Natural killer cell treated with Interleukin-12 subunit alpha and Interleukin-12 subunit beta and Interleukin-15 and Interleukin-18, amount 100 ng/mL, for 72 hours (primary cell): ENCODE results near the gene MGA. TPM values are rescaled to one million over a fixed set of nuclear protein-coding genes. Genes with fewer than 3 reads are reported as not detected.

ENCODE experiments used
- ATAC-seq, 2 donors: fragments of 150-1000 bp; cut with Tn5 transposase in 1 of 2; sonication (Bioruptor Pico), chemical (Tn5 transposase) in 1 of 2; 2 replicates each; pipeline ENCODE4 v1.10.0; 2021
- DNase-seq: peaks from one replicate; pipeline ENCODE4 v3.0.0; 2022; ENCODE audit warnings: low spot score
- H3K27ac Mint-ChIP-seq, 2 donors: 1 replicate in 1 of 2; 2 replicates in 1 of 2; pipeline ENCODE4 v1.8.0; 2022; ENCODE audit warnings: mixed read lengths in 2 of 2, mild to moderate bottlenecking in 1 of 2, moderate library complexity in 1 of 2
- H3K27me3 Mint-ChIP-seq, 2 donors: 1 replicate in 1 of 2; 2 replicates in 1 of 2; pipeline ENCODE4 v1.8.0; 2022; ENCODE audit warnings: mixed read lengths in 2 of 2
- H3K36me3 Mint-ChIP-seq: one replicate; pipeline ENCODE4 v1.8.0; 2022; ENCODE audit warnings: mixed read lengths
- H3K4me1 Mint-ChIP-seq, 2 donors: 1 replicate in 1 of 2; 2 replicates in 1 of 2; pipeline ENCODE4 v1.8.0; 2022; ENCODE audit warnings: low read depth in 2 of 2, mixed read lengths in 2 of 2, mild to moderate bottlenecking in 1 of 2
- H3K4me3 Mint-ChIP-seq: one replicate; pipeline ENCODE4 v1.8.0; 2022; ENCODE audit warnings: mixed read lengths
- H3K9me3 Mint-ChIP-seq: 2 replicates; pipeline ENCODE4 v1.8.0; 2022; ENCODE audit warnings: mixed read lengths
- total RNA-seq, 2 donors: library from RNA; stranded (reverse); gene quantifications; one replicate each; pipeline ENCODE4 v1.2.3, GENCODE V29; 2022

MGA gene
- total RNA-seq, 2 donors from 2014 or later = 42.6 to 54.8 TPM

DNA sequence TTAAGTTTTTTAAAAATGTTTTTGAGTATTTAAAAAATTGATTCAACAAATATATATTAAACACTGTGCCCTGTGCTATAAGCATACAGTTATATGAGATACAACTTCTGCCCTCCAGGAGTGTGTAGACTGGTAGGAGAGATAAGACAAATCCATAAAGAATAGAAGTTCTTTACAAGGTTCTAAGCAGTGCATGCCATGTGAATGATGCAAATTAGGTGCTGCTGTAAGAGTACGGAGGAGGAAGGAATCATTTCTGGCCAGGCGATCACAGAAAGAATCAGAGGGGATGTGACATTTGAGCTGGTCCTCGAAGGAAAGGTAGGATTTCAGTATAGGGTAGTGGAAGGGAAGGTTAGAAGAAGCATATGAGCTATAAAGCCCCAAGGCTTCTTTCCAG lies 128.1 kb downstream of the MGA start:
- H3K27ac Mint-ChIP-seq = no peak overlapping the region
- ATAC-seq = no peak
- no peaks in the 10 kb centered on the region for H3K27me3 Mint-ChIP-seq

DNA sequence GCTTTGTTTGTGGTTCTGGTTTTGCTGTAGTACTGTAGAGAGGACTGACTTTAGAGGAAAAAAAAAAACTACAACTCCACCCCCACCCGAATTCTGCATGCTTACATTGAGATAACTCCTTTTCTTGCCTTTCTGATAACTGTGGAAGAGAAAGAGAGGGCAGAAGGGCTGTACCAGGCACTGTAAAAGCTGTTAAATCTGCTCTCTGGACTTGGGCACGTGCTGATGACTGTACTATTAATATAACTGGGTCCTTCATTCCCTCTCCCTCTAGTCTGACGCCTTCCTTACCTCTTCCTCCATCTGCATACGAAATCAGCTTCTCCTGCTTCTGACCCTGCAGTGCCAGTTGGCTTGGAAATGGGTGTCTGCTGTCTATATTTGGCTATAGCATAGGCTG lies 129.0 kb downstream of the MGA start:
- Mint-ChIP-seq H3K4me1 (peaks cover 36 to 42% of the 10 kb centered on the region in 2 donors), H3K27me3 (no peaks in the 10 kb centered on the region)

More for the DNA sequence above, 128.1 kb downstream of the MGA start:
- peaks cover 37 to 40% of the 10 kb centered on the region in 2 donors for H3K4me1 Mint-ChIP-seq
- no peaks in the 10 kb centered on the region for H3K36me3 Mint-ChIP-seq
- DNase-seq = no peak
- no peak overlapping the region for H3K4me3 Mint-ChIP-seq
- no peaks in the 10 kb centered on the region for H3K9me3 Mint-ChIP-seq

DNA sequence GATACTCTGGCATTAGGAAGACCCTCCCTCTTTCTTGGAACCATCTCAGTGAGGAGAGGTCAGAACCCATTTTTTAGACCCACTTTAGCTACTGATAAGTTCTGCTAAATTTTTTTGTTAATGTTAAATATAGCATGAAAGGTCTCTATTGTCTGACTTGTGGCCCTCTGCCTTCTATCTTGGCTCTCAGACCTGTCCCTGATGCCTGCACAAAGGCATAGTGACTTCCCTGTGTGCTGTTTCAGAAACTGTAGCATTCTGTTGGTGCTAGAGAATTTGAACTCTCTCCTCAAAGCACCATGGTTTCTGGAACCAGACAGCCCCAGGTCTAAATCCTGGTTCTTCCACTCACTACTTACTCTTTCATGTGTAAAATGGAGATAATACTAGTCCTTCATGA lies 129.5 kb downstream of the MGA start:
- ATAC-seq (no peak), DNase-seq (no peak)
- Mint-ChIP-seq H3K4me3 (no peak overlapping the region), H3K27ac (peak overlapping the region in 1 of 2 donors; percentile 77), H3K9me3 (no peaks in the 10 kb centered on the region), H3K36me3 (no peaks in the 10 kb centered on the region), H3K27me3 (no peaks in the 10 kb centered on the region), H3K4me1 (peaks cover 36 to 44% of the 10 kb centered on the region in 2 donors)

More for the DNA sequence above, 129.0 kb downstream of the MGA start:
- ATAC-seq = no peak
- peak overlapping the region in 1 of 2 donors; percentile 77 for H3K27ac Mint-ChIP-seq
- no peak overlapping the region for H3K4me3 Mint-ChIP-seq
- H3K36me3 Mint-ChIP-seq = no peaks in the 10 kb centered on the region
- no peak for DNase-seq
- no peaks in the 10 kb centered on the region for H3K9me3 Mint-ChIP-seq

DNA sequence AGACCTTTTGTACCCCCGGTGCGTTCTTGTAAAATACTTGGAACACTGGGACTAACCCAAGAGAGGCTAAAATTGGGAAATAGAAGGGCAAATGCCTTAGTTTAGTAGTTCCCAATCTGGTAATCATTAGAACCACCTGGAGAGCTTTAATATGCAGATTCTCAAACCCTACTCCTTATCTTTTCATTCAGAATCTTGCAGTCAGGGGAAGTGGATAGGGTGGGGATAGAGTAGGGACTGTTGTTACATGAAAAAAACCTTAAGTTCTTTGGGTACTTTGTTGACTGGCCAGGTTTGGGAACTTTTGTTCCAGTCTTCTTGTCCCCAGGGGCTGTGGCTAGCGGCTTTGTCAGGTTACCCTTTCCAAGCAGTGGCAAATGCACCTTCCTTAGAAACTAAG lies 130.0 kb downstream of the MGA start:
- Mint-ChIP-seq H3K4me3 (no peak overlapping the region), H3K9me3 (no peaks in the 10 kb centered on the region), H3K36me3 (no peaks in the 10 kb centered on the region), H3K4me1 (peaks cover 38 to 46% of the 10 kb centered on the region in 2 donors), H3K27ac (peak overlapping the region in 1 of 2 donors; percentile 77), H3K27me3 (no peaks in the 10 kb centered on the region)
- ATAC-seq = no peak
- no peak for DNase-seq

DNA sequence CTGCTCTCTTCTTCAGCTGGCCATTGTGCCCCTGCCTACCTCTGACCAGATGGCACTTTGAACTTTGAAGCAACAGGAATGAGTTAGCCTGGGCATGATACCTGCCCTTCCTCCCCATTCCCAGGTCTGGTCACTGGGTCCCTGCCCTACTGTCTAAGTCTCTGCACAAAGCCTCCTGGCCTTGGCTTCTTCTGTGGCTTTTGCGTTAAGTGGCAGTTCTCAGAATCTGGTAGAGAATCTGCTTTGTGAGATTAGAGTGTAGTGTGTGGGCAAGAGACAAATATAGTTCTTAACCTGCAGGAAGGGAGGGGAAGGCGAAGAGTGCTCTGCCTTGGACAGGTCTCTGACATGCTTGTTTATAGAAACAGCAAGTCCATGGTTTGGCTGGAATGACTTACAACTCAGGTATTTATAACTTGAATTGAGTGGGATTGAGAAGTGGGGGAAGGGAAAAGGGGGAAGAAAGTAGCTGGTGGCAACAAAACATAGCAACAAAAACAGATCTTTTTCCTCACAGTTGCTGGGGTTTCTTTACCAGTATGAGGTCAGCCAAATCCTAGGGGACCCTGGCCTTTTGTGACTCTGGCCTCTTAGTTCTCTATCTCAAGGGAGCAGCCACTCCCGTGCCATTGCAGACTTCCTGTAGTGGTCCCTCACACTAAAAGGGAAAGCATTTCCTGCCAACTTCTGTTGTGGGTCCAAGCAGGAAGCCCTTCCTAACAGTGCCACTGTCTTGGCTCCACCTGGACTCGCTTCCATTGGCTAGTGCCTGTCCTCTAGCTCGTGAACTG lies 130.7 kb downstream of the MGA start:
- no peak for DNase-seq

DNA sequence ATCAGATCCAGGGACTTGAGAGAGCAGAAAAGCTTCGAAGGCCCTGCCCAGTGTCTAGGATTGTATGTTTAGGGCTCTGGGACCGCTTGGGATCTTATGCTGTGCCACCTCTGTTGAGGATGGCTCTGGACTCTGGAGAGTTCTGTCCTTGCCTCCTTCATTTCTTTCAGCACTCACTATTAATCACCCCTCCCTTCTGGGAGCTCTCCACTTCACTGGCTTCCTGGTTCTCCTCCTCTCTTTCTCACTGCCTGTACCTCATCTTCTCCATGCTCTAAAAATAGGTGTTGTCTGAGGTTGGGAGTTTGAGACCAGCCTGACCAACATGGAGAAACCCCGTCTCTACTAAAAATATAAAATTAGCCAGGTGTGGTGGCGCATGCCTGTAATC lies 131.3 kb downstream of the MGA start:
- H3K9me3 Mint-ChIP-seq = no peaks in the 10 kb centered on the region
- no peaks in the 10 kb centered on the region for H3K36me3 Mint-ChIP-seq
- H3K27ac Mint-ChIP-seq = peak overlapping the region; percentile 40 to 77
- H3K27me3 Mint-ChIP-seq = no peaks in the 10 kb centered on the region
- no peak for ATAC-seq
- peak overlapping the region; percentile 52 for H3K4me3 Mint-ChIP-seq
- DNase-seq = no peak
- H3K4me1 Mint-ChIP-seq = peaks cover 41 to 54% of the 10 kb centered on the region in 2 donors

More for the DNA sequence above, 130.7 kb downstream of the MGA start:
- H3K4me1 Mint-ChIP-seq = peaks cover 41 to 51% of the 10 kb centered on the region in 2 donors
- ATAC-seq = peak in 1 of 2 donors; percentile 58
- no peaks in the 10 kb centered on the region for H3K27me3 Mint-ChIP-seq
- H3K9me3 Mint-ChIP-seq = no peaks in the 10 kb centered on the region
- H3K27ac Mint-ChIP-seq = peak overlapping the region; percentile 40 to 77
- H3K36me3 Mint-ChIP-seq = no peaks in the 10 kb centered on the region
- H3K4me3 Mint-ChIP-seq = peak overlapping the region; percentile 52

DNA sequence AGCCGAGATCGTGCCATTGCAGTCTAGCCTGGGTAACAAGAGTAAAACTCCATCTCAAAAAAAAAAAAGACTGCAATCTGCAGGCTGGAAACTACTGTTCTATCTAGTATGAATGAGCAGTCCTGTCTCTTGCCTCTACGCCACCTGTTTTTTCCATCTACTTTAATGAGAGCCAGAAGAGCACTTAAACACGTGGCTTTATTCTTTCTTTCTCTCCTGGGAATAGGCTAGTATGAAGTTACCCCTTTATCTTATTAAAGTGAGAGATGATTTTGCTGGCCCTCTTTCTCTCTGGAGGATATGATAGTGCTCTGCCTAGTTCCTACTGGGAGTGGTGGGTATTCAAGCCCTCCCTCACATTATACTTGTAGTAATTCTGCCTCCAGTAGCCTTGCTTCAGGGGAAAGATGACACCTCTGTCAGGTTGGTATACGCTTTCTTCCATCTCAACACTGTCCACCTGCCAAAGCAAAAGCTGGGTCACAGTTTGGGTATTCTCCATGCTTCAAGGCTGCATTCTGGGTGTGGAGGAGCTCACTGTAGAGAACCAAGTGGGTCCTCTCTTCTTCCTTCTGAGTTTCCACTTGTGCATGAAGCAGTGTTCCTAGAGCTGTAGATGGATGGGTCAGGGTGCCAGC lies 131.9 kb downstream of the MGA start:
- DNase-seq (no peak), ATAC-seq (no peak)
- Mint-ChIP-seq H3K4me1 (peaks cover 44 to 57% of the 10 kb centered on the region in 2 donors), H3K4me3 (peak overlapping the region; percentile 52), H3K27ac (peak overlapping the region; percentile 40 to 77), H3K27me3 (no peaks in the 10 kb centered on the region), H3K9me3 (no peaks in the 10 kb centered on the region), H3K36me3 (no peaks in the 10 kb centered on the region)

DNA sequence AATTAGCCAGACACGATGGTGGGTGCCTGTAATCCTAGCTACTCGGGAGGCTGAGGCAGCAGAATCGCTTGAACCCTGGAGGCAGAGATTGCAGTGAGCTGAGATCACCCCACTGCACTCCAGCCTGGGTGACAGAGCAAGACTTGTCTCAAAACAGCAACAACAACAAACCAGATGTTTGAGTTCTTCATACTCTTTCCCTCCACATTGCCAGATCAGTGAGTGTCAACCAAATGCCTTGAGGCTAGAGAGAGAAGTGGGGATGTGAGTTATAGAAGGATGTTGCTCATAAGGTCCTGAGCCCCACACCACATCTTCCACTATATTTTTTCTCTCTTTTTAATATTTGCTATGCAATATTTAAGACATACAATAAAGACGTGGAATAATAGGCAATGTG lies 133.9 kb downstream of the MGA start:
- H3K9me3 Mint-ChIP-seq = no peaks in the 10 kb centered on the region
- ATAC-seq = no peak
- no peak overlapping the region for H3K27ac Mint-ChIP-seq
- no peaks in the 10 kb centered on the region for H3K36me3 Mint-ChIP-seq
- H3K27me3 Mint-ChIP-seq = no peaks in the 10 kb centered on the region
- H3K4me3 Mint-ChIP-seq = no peak overlapping the region
- no peak for DNase-seq
- H3K4me1 Mint-ChIP-seq = peaks cover 38 to 60% of the 10 kb centered on the region in 2 donors

DNA sequence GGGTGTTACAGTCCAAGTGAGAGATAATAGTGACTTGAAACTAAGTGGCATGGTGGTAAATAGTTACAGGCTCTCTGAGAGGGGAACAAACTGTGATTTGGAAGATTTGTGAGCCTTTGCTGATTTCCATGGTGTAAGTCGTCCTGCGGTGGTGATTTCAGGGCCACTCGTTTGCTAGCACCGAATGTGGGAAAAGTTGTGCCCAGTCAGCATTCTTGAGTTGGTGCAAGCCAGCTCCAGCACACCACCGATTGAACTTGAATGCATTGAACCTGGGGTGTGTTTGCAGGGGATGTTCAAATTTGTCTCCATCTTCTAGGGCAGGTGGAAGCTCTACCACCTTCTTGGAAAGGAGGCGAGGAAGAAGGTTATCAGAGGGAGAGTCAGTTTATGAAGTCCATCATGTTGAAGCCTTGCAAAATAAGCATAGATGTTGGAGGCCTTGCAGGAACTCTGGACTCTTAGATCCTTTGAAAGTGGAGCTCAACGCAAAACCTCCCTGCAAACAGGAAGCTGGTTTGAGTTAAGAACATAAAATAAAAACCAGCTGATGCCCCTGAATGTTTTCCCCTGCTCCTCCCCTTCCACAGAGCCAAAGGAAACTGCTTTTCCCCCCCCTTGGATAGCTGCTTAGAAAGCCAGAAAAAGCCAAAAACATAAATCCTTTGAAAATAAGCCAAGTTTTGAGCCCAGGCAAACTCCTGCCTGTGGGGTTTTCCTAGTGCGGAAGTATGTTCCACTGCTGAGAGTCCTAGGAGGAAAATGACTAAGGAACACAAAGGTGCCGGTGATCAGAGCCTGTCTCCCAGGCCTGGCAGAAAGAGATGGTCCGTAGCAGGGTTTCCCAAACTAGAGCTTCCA lies 136.0 kb downstream of the MGA start:
- no peaks in the 10 kb centered on the region for H3K36me3 Mint-ChIP-seq
- no peak overlapping the region for H3K4me3 Mint-ChIP-seq
- no peak for DNase-seq
- peaks cover 17 to 40% of the 10 kb centered on the region in 2 donors for H3K4me1 Mint-ChIP-seq
- no peaks in the 10 kb centered on the region for H3K9me3 Mint-ChIP-seq
- no peaks in the 10 kb centered on the region for H3K27me3 Mint-ChIP-seq
- ATAC-seq = no peak
- H3K27ac Mint-ChIP-seq = peak overlapping the region in 1 of 2 donors; percentile 59

DNA sequence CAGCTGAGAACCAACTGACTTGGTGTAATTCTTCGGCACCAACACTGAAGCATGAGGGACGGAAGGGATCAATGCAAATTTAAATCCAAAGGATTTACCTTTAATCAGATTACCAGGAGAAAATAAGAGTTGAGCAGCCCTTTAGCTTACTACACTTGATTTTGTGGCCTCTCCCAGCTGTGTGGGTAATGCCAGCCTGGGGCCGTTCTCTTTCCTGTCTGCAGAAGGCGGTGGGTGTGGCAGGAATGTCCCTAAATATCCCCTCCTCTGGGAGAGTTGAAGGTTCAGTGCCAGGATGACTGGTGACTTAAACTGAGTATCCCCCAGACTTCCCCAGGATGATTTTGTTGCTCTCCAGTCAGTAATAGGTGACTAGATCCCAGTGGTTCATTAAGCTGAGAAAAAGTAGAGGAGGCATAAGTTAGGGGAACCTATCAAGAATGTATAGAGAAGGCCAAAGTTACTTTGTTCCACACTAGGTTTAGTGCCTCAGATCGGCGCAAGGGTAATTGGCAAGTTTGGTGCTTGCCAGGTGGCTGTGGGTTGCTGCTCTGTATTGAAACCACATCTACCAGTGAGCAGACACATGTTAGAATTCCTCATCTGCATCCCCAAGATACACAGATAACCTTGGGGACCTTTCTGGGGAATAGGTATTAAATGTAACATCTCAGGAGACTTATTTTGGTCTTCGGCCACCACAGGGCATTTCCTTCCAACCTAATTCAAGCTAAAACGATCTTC lies 137.2 kb downstream of the MGA start:
- DNase-seq (no peak), ATAC-seq (peak in 1 of 2 donors; percentile 55)
- no peak overlapping the region for H3K4me3 Mint-ChIP-seq
- no peaks in the 10 kb centered on the region for H3K9me3 Mint-ChIP-seq
- H3K27ac Mint-ChIP-seq = peak overlapping the region in 1 of 2 donors; percentile 49
- H3K27me3 Mint-ChIP-seq = no peaks in the 10 kb centered on the region
- H3K36me3 Mint-ChIP-seq = no peaks in the 10 kb centered on the region
- H3K4me1 Mint-ChIP-seq = peaks cover 10 to 28% of the 10 kb centered on the region in 2 donors

DNA sequence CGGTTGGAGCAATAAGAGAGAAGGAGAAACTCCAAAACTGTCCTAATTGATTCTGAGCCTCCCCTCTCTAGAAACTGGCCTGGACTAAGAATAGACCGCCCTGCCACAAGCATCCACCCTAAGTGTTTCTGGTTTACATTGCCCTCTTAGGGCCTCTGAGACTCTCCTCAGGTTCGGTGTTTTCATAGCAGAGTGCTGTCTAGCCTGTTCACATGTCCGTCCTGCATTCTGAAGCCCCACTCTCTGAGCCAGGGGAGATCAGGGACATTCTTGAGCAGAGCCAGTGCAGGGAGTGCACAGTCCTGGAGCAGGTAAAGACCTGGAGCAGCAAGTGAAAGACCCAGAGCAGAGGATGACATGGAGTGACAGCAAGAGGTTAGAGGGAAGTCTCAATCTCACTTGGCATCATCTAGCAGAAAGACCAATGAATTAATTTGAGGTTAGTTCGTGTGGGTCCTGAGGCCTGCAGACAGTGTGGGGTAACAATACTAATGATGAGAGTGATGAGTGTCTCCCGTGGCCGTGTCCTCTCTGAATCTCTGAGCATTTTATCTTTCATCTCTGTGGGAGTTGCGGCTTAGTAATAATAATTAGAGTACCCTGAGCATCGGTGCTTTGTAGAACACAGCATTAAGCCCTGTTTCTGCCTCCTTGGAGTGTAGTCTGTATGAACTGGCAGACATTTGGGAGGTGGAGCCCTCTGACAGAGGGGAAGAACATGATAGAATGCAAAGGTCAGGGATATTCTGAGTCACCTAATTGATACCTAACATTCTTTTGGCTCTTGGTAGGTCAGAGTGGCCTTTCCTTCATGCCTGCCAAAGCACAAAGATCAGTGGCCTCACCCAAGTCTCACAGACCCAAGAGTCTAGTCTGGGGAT lies 138.6 kb downstream of the MGA start:
- DNase-seq (no peak), ATAC-seq (peak; percentile 24 to 33)
- H3K4me3 Mint-ChIP-seq = no peak overlapping the region
- H3K9me3 Mint-ChIP-seq = no peaks in the 10 kb centered on the region
- peaks cover 10 to 27% of the 10 kb centered on the region in 2 donors for H3K4me1 Mint-ChIP-seq
- H3K27me3 Mint-ChIP-seq = no peaks in the 10 kb centered on the region
- no peak overlapping the region for H3K27ac Mint-ChIP-seq
- H3K36me3 Mint-ChIP-seq = no peaks in the 10 kb centered on the region

DNA sequence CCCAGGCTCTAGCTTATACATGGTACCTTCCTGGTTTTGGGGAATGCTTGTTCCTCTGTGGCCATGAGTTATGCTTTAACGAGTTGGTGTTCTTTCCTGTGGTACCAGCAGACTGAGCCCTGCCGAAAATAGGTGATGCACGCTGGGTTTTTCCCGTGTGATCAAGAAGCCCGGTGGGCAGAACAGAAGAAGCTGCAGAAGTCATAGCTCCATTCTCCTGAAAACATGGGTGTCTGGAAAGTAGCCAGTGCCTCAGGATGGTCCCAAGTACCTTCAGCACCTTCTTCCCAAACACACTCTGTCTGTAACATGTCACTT lies 139.2 kb downstream of the MGA start:
- Mint-ChIP-seq H3K4me3 (no peak overlapping the region), H3K9me3 (no peaks in the 10 kb centered on the region), H3K27ac (no peak overlapping the region), H3K4me1 (peaks cover 10 to 25% of the 10 kb centered on the region in 2 donors), H3K36me3 (no peaks in the 10 kb centered on the region), H3K27me3 (no peaks in the 10 kb centered on the region)
- DNase-seq (no peak), ATAC-seq (no peak)
